ENCODE data around the gene NFKB1. TPM values are rescaled to one million over a fixed set of nuclear protein-coding genes. Genes with fewer than 3 reads are reported as not detected.

NFKB1 gene
- total RNA-seq, 1 experiment from 2014 or later = 35.6 TPM

GRCh38 chr4:102633100-102633499, 131.9 kb downstream of the NFKB1 start:
- no peak for DNase-seq
- no TSS peak for BruUV-seq (replicated peaks)
- CTCF ChIA-PET = no interaction called here
- no peak overlapping the region for H3K27ac Mint-ChIP-seq (ENCODE audit: unreplicated experiment)
- no peak overlapping the region for H3K4me3 Mint-ChIP-seq (ENCODE audit: low read depth, unreplicated experiment)
- intact Hi-C loops (cut with micrococcal nuclease; ENCODE audit: unreplicated experiment) = no loop called here
- H3K36me3 Mint-ChIP-seq (ENCODE audit: insufficient read depth, unreplicated experiment) = peaks cover 6% of the 10 kb centered on the region
- TF ChIP-seq CTCF (IDR thresholded peaks at IDR 0.05; ENCODE audit: unreplicated experiment) = no peak
- peaks cover 10% of the 10 kb centered on the region for H3K4me1 Mint-ChIP-seq (ENCODE audit: low read depth, unreplicated experiment)
- H3K27me3 Mint-ChIP-seq (ENCODE audit: unreplicated experiment) = no peaks in the 10 kb centered on the region
- H3K9me3 Mint-ChIP-seq (ENCODE audit: low read depth, unreplicated experiment) = no peaks in the 10 kb centered on the region

GRCh38 chr4:102637391-102637790, 136.2 kb downstream of the NFKB1 start:
- DNase-seq = no peak
- no peak overlapping the region for H3K4me3 Mint-ChIP-seq (ENCODE audit: low read depth, unreplicated experiment)
- no peaks in the 10 kb centered on the region for H3K27me3 Mint-ChIP-seq (ENCODE audit: unreplicated experiment)
- peaks cover 14% of the 10 kb centered on the region for H3K4me1 Mint-ChIP-seq (ENCODE audit: low read depth, unreplicated experiment)
- no peak overlapping the region for H3K27ac Mint-ChIP-seq (ENCODE audit: unreplicated experiment)
- no peak for TF ChIP-seq CTCF (IDR thresholded peaks at IDR 0.05; ENCODE audit: unreplicated experiment)
- intact Hi-C loops (cut with micrococcal nuclease; ENCODE audit: unreplicated experiment) = no loop called here
- H3K9me3 Mint-ChIP-seq (ENCODE audit: low read depth, unreplicated experiment) = peaks cover 3% of the 10 kb centered on the region
- BruUV-seq (replicated peaks) = no TSS peak
- CTCF ChIA-PET = no interaction called here
- H3K36me3 Mint-ChIP-seq (ENCODE audit: insufficient read depth, unreplicated experiment) = no peaks in the 10 kb centered on the region

- Mint-ChIP-seq H3K4me3 (ENCODE audit: low read depth, unreplicated experiment) (no peak overlapping the region), H3K27me3 (ENCODE audit: unreplicated experiment) (no peaks in the 10 kb centered on the region), H3K9me3 (ENCODE audit: low read depth, unreplicated experiment) (peaks cover 3% of the 10 kb centered on the region), H3K36me3 (ENCODE audit: insufficient read depth, unreplicated experiment) (no peaks in the 10 kb centered on the region), H3K27ac (ENCODE audit: unreplicated experiment) (no peak overlapping the region), H3K4me1 (ENCODE audit: low read depth, unreplicated experiment) (peaks cover 14% of the 10 kb centered on the region)
- CTCF ChIA-PET = no interaction called here
- no peak for DNase-seq
- intact Hi-C loops (cut with micrococcal nuclease; ENCODE audit: unreplicated experiment) = no loop called here
- BruUV-seq (replicated peaks) = no TSS peak
- TF ChIP-seq CTCF (IDR thresholded peaks at IDR 0.05; ENCODE audit: unreplicated experiment) = no peak
Measured at GRCh38 chr4:102638621-102639020, 137.5 kb downstream of the NFKB1 start.

- Mint-ChIP-seq H3K27me3 (ENCODE audit: unreplicated experiment) (no peaks in the 10 kb centered on the region), H3K9me3 (ENCODE audit: low read depth, unreplicated experiment) (peaks cover 3% of the 10 kb centered on the region), H3K4me3 (ENCODE audit: low read depth, unreplicated experiment) (no peak overlapping the region), H3K4me1 (ENCODE audit: low read depth, unreplicated experiment) (peaks cover 14% of the 10 kb centered on the region), H3K27ac (ENCODE audit: unreplicated experiment) (no peak overlapping the region), H3K36me3 (ENCODE audit: insufficient read depth, unreplicated experiment) (no peaks in the 10 kb centered on the region)
- BruUV-seq (replicated peaks) = no TSS peak
- CTCF ChIA-PET = no interaction called here
- intact Hi-C loops (cut with micrococcal nuclease; ENCODE audit: unreplicated experiment) = no loop called here
- no peak for DNase-seq
- TF ChIP-seq CTCF (IDR thresholded peaks at IDR 0.05; ENCODE audit: unreplicated experiment) = no peak
Measured at GRCh38 chr4:102639598-102639997, 138.4 kb downstream of the NFKB1 start.
